DOHH2 (cell line): ENCODE results near the gene PATJ.

Source experiments
- H3F3A ChIP-seq: fragments of 200-600 bp; sonication (generic), shearing (Covaris generic); 2 replicates; pipeline ENCODE4 v1.6.0; 2016; ENCODE audit warnings: antibody characterized with exemption, mild to moderate bottlenecking; ENCODE audit not compliant: control insufficient read depth, insufficient read depth
- H3K27ac ChIP-seq: fragments of 200-600 bp; sonication (generic); 2 replicates; pipeline ENCODE4 v1.5.1; 2014; ENCODE audit warnings: low read depth, mild to moderate bottlenecking, low read length, moderate library complexity
- H3K27me3 ChIP-seq: fragments of 200-600 bp; sonication (generic); 2 replicates; pipeline ENCODE4 v1.6.1; 2014; ENCODE audit warnings: mild to moderate bottlenecking, low read length, mixed read lengths; ENCODE audit not compliant: control insufficient read depth
- H3K36me3 ChIP-seq: fragments of 200-600 bp; sonication (generic); 2 replicates; pipeline ENCODE4 v1.6.1; 2014; ENCODE audit warnings: mild to moderate bottlenecking, low read length, moderate library complexity, mixed read lengths; ENCODE audit not compliant: control insufficient read depth
- H3K4me1 ChIP-seq: fragments of 200-600 bp; sonication (generic); 2 replicates; pipeline ENCODE4 v1.6.1; 2014; ENCODE audit warnings: mild to moderate bottlenecking, low read length, mixed read lengths; ENCODE audit not compliant: control insufficient read depth
- H3K4me2 ChIP-seq: fragments of 200-600 bp; sonication (generic); 2 replicates; pipeline ENCODE4 v1.6.0; 2014; ENCODE audit warnings: mild to moderate bottlenecking, low read length, moderate library complexity
- H3K4me3 ChIP-seq: fragments of 200-600 bp; sonication (generic); 2 replicates; pipeline ENCODE4 v1.5.1; 2014; ENCODE audit warnings: mild to moderate bottlenecking, low read length, mixed read lengths
- H3K79me2 ChIP-seq: fragments of 200-600 bp; sonication (generic); 2 replicates; pipeline ENCODE4 v1.6.1; 2014; ENCODE audit warnings: mild to moderate bottlenecking, low read length, mixed read lengths; ENCODE audit not compliant: control insufficient read depth
- H3K9me2 ChIP-seq: fragments of 200-600 bp; sonication (generic); replicated peaks from 2 replicates; pipeline ENCODE4 v1.6.1; 2014; ENCODE audit warnings: mild to moderate bottlenecking, low read length, mixed read lengths; ENCODE audit not compliant: control insufficient read depth
- H3K9me3 ChIP-seq: fragments of 200-600 bp; sonication (generic); 2 replicates; pipeline ENCODE4 v1.6.1; 2014; ENCODE audit warnings: antibody characterized with exemption, low read length, mixed read lengths; ENCODE audit not compliant: control insufficient read depth, insufficient read depth
- H4K20me1 ChIP-seq: fragments of 200-600 bp; sonication (generic); 2 replicates; pipeline ENCODE4 v1.6.0; 2014; ENCODE audit warnings: low read depth, mild to moderate bottlenecking, antibody characterized with exemption, low read length, moderate library complexity; ENCODE audit not compliant: control insufficient read depth, insufficient read depth
- EZH2phosphoT487 ChIP-seq: fragments of 200-600 bp; sonication (generic); IDR thresholded peaks from 2 replicates; pipeline ENCODE4 v1.6.1; 2017; ENCODE audit warnings: borderline replicate concordance, mild to moderate bottlenecking, antibody characterized with exemption, low read length, moderate library complexity, mixed read lengths
- TF ChIP-seq, protein P1 (sequence below): fragments of 200-600 bp; sonication (generic); IDR thresholded peaks from one replicate; pipeline ENCODE4 v1.5.1; 2014; ENCODE audit warnings: antibody characterized with exemption, mild to moderate bottlenecking, low read depth, low read length; ENCODE audit not compliant: poor library complexity, severe bottlenecking

PATJ gene

GRCh38 chr1:61743431-61743705 lies 1.1 kb downstream of the PATJ start:
- Histone ChIP-seq H4K20me1 (no peaks in the 10 kb centered on the region), H3K4me1 (peaks cover 20% of the 10 kb centered on the region), H3K27ac (no peak overlapping the region), H3K4me3 (peak overlapping the region; percentile 78), H3K9me2 (no peaks in the 10 kb centered on the region), H3K4me2 (peak overlapping the region; percentile 68), H3K36me3 (no peaks in the 10 kb centered on the region), H3K27me3 (no peaks in the 10 kb centered on the region), H3K79me2 (peaks cover 13% of the 10 kb centered on the region), H3K9me3 (no peaks in the 10 kb centered on the region), H3F3A (peaks cover 18% of the 10 kb centered on the region)
- TF ChIP-seq, protein P1, sequence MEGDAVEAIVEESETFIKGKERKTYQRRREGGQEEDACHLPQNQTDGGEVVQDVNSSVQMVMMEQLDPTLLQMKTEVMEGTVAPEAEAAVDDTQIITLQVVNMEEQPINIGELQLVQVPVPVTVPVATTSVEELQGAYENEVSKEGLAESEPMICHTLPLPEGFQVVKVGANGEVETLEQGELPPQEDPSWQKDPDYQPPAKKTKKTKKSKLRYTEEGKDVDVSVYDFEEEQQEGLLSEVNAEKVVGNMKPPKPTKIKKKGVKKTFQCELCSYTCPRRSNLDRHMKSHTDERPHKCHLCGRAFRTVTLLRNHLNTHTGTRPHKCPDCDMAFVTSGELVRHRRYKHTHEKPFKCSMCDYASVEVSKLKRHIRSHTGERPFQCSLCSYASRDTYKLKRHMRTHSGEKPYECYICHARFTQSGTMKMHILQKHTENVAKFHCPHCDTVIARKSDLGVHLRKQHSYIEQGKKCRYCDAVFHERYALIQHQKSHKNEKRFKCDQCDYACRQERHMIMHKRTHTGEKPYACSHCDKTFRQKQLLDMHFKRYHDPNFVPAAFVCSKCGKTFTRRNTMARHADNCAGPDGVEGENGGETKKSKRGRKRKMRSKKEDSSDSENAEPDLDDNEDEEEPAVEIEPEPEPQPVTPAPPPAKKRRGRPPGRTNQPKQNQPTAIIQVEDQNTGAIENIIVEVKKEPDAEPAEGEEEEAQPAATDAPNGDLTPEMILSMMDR, result no peak
- no peak for TF ChIP-seq EZH2phosphoT487

DNA sequence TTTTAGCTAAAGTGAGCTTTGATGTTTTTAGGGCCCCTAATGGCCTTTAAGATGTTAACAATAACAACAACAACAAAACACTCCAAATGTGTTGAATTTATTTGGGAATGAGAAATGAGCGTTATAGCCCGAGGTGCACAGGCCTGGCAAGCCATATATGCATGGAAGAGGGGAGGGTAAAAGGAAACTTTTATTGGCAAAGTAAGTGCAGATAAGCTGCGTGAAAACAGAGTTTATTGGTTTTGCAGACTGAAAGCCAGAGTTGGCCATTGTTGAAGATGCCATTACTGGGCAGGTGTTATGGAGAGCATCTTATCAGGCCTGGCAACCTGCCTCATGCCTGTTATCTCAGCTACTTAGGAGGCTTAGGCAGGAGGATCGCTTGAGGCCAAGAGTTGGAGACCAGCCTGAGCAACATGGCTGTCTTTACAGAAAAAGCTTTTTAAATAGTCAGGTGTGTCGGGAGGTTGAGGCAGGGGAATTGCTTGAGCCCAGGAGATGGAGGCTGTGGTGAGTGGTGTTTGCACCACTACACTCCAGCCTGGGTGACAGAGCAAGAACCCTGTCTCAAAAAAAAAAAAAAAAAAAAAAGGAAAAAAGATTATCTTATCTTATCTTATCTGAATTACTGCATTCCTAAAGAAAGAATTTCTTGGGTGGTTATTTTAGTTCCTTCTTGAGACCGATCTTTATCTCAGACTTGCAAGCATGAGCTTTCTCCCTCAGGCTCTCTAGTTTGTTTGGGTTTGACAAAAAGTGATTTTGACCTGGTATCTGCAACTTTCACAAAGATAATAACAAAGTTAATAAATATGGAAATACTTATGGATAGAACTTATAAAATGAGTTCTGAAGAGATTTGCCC lies 1.7 kb downstream of the PATJ start:
- Histone ChIP-seq H3K4me3 (no peak overlapping the region), H3F3A (peaks cover 18% of the 10 kb centered on the region), H3K4me2 (peak overlapping the region; percentile 68), H3K9me2 (no peaks in the 10 kb centered on the region), H3K27me3 (no peaks in the 10 kb centered on the region), H3K27ac (no peak overlapping the region), H4K20me1 (no peaks in the 10 kb centered on the region), H3K4me1 (peaks cover 20% of the 10 kb centered on the region), H3K9me3 (no peaks in the 10 kb centered on the region), H3K36me3 (no peaks in the 10 kb centered on the region), H3K79me2 (peaks cover 13% of the 10 kb centered on the region)
- no peak for TF ChIP-seq EZH2phosphoT487
- TF ChIP-seq, protein P1, result no peak

DNA sequence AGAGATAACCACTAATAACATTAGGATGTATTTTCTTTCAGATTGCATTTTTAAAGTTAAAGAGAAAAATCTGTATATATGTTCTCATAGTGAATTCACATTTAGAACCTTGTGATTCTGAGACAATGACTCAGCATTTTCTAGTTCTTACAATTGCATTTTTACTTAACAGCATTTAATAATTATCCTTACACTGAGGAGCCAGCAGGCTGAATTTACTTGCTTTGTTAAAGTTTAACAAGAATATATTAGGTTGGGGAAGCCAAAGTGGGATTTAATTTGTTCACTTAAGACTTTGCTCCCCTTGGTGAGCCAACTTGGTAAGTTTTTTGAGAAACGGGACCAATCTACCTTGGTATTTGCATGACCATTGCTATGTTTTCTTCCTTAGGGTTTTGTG lies 4.5 kb downstream of the PATJ start:
- Histone ChIP-seq H3K9me2 (no peaks in the 10 kb centered on the region), H3K36me3 (no peaks in the 10 kb centered on the region), H3K9me3 (no peaks in the 10 kb centered on the region), H3K4me1 (peaks cover 8% of the 10 kb centered on the region), H3K27me3 (no peaks in the 10 kb centered on the region), H3F3A (peaks cover 18% of the 10 kb centered on the region), H3K27ac (no peak overlapping the region), H3K4me3 (no peak overlapping the region), H3K4me2 (no peak overlapping the region), H3K79me2 (peaks cover 10% of the 10 kb centered on the region), H4K20me1 (no peaks in the 10 kb centered on the region)
- TF ChIP-seq EZH2phosphoT487, result no peak
- TF ChIP-seq, protein P1, result no peak
